Mucosa of descending colon (tissue), 3 donors: ENCODE data around the gene C20orf144. TPM values are rescaled to one million over a fixed set of nuclear protein-coding genes. Genes with fewer than 3 reads are reported as not detected.

Experiments
- ATAC-seq: fragments of 200-7000 bp; cut with Tn5 transposase; one replicate; pipeline ENCODE4 v1.9.1; 2020; ENCODE audit warnings: mild to moderate bottlenecking, moderate library complexity
- DNase-seq, 3 donors: peaks; one replicate each; pipeline ENCODE4 v3.0.0-alpha.2; 2020
- H3K36me3 ChIP-seq: fragments of 200-600 bp; one replicate; pipeline ENCODE4 v1.8.0; 2021; ENCODE audit warnings: low read depth, mild to moderate bottlenecking
- H3K4me1 ChIP-seq: fragments of 200-600 bp; one replicate; pipeline ENCODE4 v1.8.0; 2021; ENCODE audit warnings: low read depth, mild to moderate bottlenecking
- H3K4me3 ChIP-seq: fragments of 200-600 bp; one replicate; pipeline ENCODE4 v1.8.0; 2021; ENCODE audit warnings: mild to moderate bottlenecking
- H3K9me3 ChIP-seq: fragments of 200-600 bp; one replicate; pipeline ENCODE4 v1.8.0; 2021; ENCODE audit warnings: mild to moderate bottlenecking
- intact Hi-C, 2 donors: fragments of 100-400 bp; cut with DNase I in 1 of 2; cut with micrococcal nuclease in 1 of 2; formaldehyde crosslinking; loops; one replicate each; pipeline versions ENCODE4 v1.11.0 to v1.11.1; 2022; cut with DNase I, micrococcal nuclease
- total RNA-seq, 3 donors: library from RNA; stranded (reverse); fragmentation: NEBNext Ultra II Directional in 2 of 3; extraction: Animal tissue kit (Norgen Biotek cat#: 25700) in 2 of 3; gene quantifications; one replicate each; pipeline versions ENCODE4 v1.2.1 to v1.2.4, GENCODE V29; 2021 to 2023
- TF ChIP-seq, protein P1 (sequence below): fragments of 200-600 bp; IDR thresholded peaks from one replicate; pipeline ENCODE4 v1.8.0; 2022; ENCODE audit warnings: antibody characterized with exemption, mild to moderate bottlenecking
- donor health status: DM: no; HTN: no; CAD: no; lungs with moderate emphysema.
- donor health status: DM: no; HTN: no; CAD: no.
- donor health status: DM: no; HTN: yes; CAD: no.

C20orf144 gene
- total RNA-seq, 3 donors from 2014 or later = 0.24 TPM; not detected in 2

GRCh38 chr20:33686984-33687366 lies 24.8 kb downstream of the C20orf144 start:
- Histone ChIP-seq H3K4me3 (no peak overlapping the region), H3K4me1 (peaks cover 13% of the 10 kb centered on the region), H3K9me3 (no peaks in the 10 kb centered on the region), H3K36me3 (no peaks in the 10 kb centered on the region)
- DNase-seq = no peak
- TF ChIP-seq, protein P1, sequence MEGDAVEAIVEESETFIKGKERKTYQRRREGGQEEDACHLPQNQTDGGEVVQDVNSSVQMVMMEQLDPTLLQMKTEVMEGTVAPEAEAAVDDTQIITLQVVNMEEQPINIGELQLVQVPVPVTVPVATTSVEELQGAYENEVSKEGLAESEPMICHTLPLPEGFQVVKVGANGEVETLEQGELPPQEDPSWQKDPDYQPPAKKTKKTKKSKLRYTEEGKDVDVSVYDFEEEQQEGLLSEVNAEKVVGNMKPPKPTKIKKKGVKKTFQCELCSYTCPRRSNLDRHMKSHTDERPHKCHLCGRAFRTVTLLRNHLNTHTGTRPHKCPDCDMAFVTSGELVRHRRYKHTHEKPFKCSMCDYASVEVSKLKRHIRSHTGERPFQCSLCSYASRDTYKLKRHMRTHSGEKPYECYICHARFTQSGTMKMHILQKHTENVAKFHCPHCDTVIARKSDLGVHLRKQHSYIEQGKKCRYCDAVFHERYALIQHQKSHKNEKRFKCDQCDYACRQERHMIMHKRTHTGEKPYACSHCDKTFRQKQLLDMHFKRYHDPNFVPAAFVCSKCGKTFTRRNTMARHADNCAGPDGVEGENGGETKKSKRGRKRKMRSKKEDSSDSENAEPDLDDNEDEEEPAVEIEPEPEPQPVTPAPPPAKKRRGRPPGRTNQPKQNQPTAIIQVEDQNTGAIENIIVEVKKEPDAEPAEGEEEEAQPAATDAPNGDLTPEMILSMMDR = no peak
- intact Hi-C loops = no loop called here
- ATAC-seq = no peak

DNA sequence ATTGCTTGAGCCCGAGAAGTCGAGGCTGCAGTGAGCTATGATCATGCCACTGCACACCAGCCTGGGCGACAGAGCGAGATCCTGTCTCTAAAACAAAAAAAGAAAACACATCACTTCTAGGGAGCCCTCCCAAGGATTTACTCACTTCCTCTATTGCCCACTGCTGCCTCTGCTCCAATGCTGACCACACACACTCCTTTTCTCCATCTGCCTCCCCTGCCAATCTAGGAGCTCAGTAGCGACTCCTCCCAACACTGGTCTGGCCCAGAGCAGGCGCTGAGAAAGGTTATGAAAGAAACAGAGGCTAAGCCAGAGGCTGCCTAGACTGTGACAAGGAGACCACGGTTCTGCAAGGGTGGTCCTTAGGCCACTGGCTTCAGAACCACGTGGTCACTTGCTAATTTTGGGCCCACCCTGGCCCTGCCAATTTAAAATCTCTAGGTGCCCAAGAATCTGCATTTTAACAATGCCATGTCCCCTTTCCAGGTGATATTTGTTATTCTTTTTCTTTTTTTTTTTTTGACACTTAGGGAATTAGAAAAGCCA lies 25.3 kb downstream of the C20orf144 start:
- TF ChIP-seq, protein P1 = no peak
- intact Hi-C loops = no loop called here
- peaks cover 13% of the 10 kb centered on the region for H3K4me1 ChIP-seq
- DNase-seq (no peak), ATAC-seq (no peak)
- H3K9me3 ChIP-seq = no peaks in the 10 kb centered on the region
- H3K4me3 ChIP-seq = no peak overlapping the region
- H3K36me3 ChIP-seq = no peaks in the 10 kb centered on the region

DNA sequence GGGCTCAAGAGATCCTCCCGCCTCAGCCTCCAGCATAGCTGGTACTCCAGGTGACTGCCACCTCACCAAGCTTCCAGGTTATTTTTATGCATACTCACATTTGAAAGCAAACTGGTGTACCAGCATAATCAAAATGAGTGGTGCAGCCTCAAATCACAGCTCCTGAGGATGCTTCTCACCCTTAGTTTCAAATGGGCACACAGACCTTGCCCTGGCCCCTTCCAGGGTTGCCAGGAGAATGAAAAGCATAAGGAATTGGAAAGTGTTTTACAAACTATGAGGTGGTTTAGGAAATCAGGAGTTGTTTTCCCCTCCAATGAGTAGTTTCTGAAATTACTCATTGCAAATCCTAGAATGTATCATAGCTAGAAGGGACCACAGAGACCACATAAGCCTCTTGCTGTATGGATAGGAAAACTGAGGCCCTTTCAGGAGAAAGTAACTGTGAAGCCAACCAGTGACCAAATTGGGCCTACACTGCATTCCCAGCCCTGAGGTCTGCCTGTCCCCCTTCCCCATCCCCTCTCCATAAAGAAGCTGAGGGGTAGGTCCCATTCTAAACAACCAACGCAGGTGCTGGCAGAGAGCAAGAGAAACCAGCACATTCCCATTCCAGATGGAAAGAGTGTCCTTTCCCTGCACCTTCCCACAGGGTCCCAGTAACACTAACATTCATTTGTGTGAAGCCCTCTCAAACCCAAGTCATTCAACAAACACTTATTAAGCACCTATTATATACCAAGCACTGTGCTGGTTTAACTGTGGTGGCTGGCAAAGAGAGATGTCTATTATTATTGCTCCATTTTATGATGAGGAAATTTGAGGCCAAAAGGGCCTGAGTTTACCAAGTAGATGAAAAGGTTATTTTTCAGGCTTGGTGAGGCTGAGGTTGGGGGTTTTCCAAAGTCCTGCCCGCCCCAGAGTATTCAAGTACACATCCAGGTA lies 26.1 kb downstream of the C20orf144 start:
- no peak for ATAC-seq
- intact Hi-C loops = no loop called here
- TF ChIP-seq, protein P1 = no peak

DNA sequence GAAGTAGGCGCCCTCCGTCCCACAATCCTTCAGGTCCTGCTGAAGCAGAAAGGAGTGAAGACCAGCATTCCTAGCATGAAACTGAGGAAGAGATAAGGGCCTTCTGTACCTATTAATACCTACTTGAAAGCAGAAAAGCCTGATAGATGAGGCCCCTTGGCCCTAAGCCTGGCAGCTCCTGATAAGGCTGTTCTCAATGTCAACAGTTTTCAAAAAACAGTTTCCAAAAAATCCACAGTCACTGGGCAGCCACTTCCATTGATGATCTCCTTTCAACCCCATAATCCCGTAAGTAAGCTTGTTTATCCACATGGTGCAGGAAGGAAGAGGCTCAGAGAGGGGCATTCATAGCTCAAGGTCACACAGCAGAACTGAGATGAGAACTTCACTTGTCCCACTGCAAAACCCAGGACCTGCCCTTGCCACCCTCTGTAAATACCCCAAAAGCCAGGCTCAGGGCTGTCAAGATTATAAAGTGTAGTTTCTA lies 26.9 kb downstream of the C20orf144 start:
- Histone ChIP-seq H3K4me3 (no peak overlapping the region), H3K4me1 (peaks cover 13% of the 10 kb centered on the region), H3K36me3 (no peaks in the 10 kb centered on the region), H3K9me3 (no peaks in the 10 kb centered on the region)
- TF ChIP-seq, protein P1 = no peak
- no peak for DNase-seq
- intact Hi-C loops = no loop called here
- ATAC-seq = no peak

More for the DNA sequence above, 26.1 kb downstream of the C20orf144 start:
- Histone ChIP-seq H3K4me3 (no peak overlapping the region), H3K36me3 (no peaks in the 10 kb centered on the region), H3K4me1 (peaks cover 13% of the 10 kb centered on the region), H3K9me3 (no peaks in the 10 kb centered on the region)
- DNase-seq = no peak

GRCh38 chr20:33689493-33689892 lies 27.4 kb downstream of the C20orf144 start:
- no peak for ATAC-seq
- TF ChIP-seq, protein P1 = no peak
- Histone ChIP-seq H3K4me3 (no peak overlapping the region), H3K9me3 (no peaks in the 10 kb centered on the region), H3K36me3 (no peaks in the 10 kb centered on the region), H3K4me1 (peaks cover 13% of the 10 kb centered on the region)
- DNase-seq = no peak
- intact Hi-C loops = no loop called here
